ENCODE results near the gene CDK17.

The CDK17 gene

GRCh38 chr12:96261557-96261956 lies 138.7 kb downstream of the CDK17 start:
- DNase-seq (ENCODE audit: low read depth) = no peak

- DNase-seq (ENCODE audit: low read depth) = no peak
Measured at GRCh38 chr12:96260644-96261043, 139.6 kb downstream of the CDK17 start.

- no peak for DNase-seq (ENCODE audit: low read depth)
Measured at GRCh38 chr12:96260231-96260630, 140.0 kb downstream of the CDK17 start.

GRCh38 chr12:96258104-96258961 lies 141.9 kb downstream of the CDK17 start:
- DNase-seq (ENCODE audit: low read depth) = no peak

- no peak for DNase-seq (ENCODE audit: low read depth)
Measured at GRCh38 chr12:96257550-96258103, 142.6 kb downstream of the CDK17 start.

- no peak for DNase-seq (ENCODE audit: low read depth)
Measured at GRCh38 chr12:96256672-96257361, 143.4 kb downstream of the CDK17 start.

- no peak for DNase-seq (ENCODE audit: low read depth)
Measured at GRCh38 chr12:96255077-96255476, 145.2 kb downstream of the CDK17 start.

GRCh38 chr12:96250119-96250685 lies 150.0 kb downstream of the CDK17 start:
- no peak for DNase-seq (ENCODE audit: low read depth)

- DNase-seq (ENCODE audit: low read depth) = no peak
Measured at GRCh38 chr12:96249196-96250118, 150.8 kb downstream of the CDK17 start.

GRCh38 chr12:96248136-96248931 lies 151.9 kb downstream of the CDK17 start:
- no peak for DNase-seq (ENCODE audit: low read depth)

GRCh38 chr12:96247563-96247962 lies 152.7 kb downstream of the CDK17 start:
- no peak for DNase-seq (ENCODE audit: low read depth)

- no peak for DNase-seq (ENCODE audit: low read depth)
Measured at GRCh38 chr12:96246926-96247505, 153.2 kb downstream of the CDK17 start.

GRCh38 chr12:96244826-96245225 lies 155.4 kb downstream of the CDK17 start:
- DNase-seq (ENCODE audit: low read depth) = no peak

GRCh38 chr12:96242597-96242996 lies 157.6 kb downstream of the CDK17 start:
- DNase-seq (ENCODE audit: low read depth) = no peak

- DNase-seq (ENCODE audit: low read depth) = no peak
Measured at GRCh38 chr12:96241846-96242256, 158.4 kb downstream of the CDK17 start.

GRCh38 chr12:96241431-96241830 lies 158.8 kb downstream of the CDK17 start:
- DNase-seq (ENCODE audit: low read depth) = no peak

- no peak for DNase-seq (ENCODE audit: low read depth)
Measured at GRCh38 chr12:96240656-96241055, 159.6 kb downstream of the CDK17 start.

GRCh38 chr12:96239711-96240635 lies 160.3 kb downstream of the CDK17 start:
- DNase-seq (ENCODE audit: low read depth) = no peak

- no peak for DNase-seq (ENCODE audit: low read depth)
Measured at GRCh38 chr12:96238336-96239047, 161.7 kb downstream of the CDK17 start.
